Measurements from ENCODE around the gene ETV1. TPM values are rescaled to one million over a fixed set of nuclear protein-coding genes. Genes with fewer than 3 reads are reported as not detected.

The ETV1 gene
- 9.0 and 11.9 TPM in 2 replicates for total RNA-seq (2014; rRNA removed; shearing (Covaris generic))

GRCh38 chr7:13989126-13989948 is at the start of gene ETV1:
TSS of gene ETV1 (minus strand) at chr7:13989666. CDS start at chr7:13989052, 614 bp downstream.
- peak; percentile 77 for DNase-seq (ENCODE audit: low read depth)

DNA sequence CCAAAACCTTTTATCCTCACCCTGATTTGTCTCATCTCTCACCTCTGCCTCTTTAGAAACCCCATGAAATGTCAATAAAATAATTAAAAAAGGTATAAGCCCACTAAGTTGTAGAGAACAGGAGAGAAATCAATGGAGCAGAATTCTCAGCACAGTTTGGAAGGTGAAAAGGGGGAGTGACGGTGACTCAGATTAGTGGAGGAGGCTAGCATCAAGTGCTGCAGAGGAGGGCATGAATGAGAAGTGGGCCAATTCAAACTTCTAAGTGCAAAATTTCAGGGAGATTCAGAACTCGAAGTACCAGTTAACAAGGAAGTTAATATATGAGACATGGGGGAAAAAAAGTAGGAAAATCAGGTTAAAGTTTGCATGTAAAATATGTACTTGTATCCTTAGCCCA is 34.9 kb upstream of the ETV1 start:
- no peak for DNase-seq (ENCODE audit: low read depth)

GRCh38 chr7:14023838-14024237 is 34.4 kb upstream of the ETV1 start:
- no peak for DNase-seq (ENCODE audit: low read depth)

DNA sequence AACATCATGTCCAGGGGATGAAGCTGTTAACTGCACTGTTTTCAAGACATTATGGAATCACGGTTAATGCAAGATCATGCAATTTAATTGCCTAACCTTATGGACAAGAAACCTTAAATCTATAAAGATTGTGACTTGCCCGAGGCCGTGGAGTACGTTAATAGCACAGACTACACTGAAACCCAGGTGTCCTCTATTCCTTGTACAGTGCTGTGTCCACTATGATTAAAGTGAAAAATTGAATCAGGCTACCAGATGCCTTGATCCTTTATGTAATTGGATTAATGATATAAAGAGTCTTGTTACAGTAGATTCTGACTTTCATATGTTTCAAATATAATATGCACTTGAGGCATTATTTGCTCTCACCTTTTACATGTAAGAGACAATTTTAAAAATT is 33.9 kb upstream of the ETV1 start:
- DNase-seq (ENCODE audit: low read depth): no peak

DNA sequence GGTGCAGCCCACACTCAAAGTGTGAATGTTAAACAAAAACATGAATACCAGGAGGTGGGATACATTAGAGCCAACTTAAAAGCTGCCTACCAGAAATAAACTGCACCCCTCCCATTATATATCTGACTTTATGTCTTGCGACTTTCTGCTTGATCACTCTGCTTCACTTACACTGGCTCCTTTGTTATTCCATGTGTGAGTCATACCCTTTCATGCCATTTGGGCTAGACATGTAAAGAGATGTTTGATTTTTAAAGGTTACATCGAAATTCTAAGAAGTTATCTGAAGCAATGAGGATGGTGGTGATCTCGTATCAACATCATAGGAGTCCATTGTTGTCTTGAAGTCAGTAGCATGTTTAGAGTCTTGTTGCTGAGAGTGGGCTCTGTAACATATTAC is 31.6 kb upstream of the ETV1 start:
- DNase-seq (ENCODE audit: low read depth): peak; percentile 42

GRCh38 chr7:14020339-14020900 is 31.0 kb upstream of the ETV1 start:
- no peak for DNase-seq (ENCODE audit: low read depth)

DNA sequence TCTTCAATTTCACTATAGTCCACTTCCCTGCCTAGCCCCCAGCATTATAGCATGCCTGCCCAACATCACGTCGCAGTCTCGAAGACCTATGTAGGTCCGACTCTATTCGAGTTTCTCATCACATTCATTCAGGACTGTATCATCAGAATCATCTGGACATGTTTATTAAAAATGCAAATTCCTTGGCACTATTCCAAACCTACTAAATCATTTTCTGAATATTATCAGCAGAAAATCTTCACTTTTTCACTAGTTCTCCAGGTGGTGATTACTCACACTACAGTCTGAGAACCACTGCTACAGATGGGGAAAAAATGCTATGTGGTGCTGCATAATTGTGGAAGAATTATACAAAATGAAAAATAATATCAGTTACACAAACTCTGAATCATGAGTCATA is 29.3 kb upstream of the ETV1 start:
- no peak for DNase-seq (ENCODE audit: low read depth)

DNA sequence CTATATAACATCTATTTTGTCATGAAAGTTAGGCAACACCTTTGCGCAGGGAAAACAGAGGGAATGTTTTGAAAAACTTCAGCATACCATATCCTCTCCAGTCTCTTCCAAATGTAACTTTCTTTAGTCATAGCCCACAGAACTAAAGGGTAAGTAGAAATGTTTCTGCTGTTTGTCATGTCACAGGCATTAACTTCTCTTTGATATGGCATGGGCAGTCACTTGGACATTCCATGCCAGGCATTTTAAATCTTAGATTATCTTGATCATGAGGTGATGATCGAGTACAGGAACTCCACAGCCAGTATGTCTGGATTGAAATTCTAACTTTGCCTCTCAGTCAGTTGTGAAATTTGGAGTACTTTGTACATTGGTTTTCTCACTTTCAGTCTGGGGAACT is 27.5 kb upstream of the ETV1 start:
- DNase-seq (ENCODE audit: low read depth): peak; percentile 39

DNA sequence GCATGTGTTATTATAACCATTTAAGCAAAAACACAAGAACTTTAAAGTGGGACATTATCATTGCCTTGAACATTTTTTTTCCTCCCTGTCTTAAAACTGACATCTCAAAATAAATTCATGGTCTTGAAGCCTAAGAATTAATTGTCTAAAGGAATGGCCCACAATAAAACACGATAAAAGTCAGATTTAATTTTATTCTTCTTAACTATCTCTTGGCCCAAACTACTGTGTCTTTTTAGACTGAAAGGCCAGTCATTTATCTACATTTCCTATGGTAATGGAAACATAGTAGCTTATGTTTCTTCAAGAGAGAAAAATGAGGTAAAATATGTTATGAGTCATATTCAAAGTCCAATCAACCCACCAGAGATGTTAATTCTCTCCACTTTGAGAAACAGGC is 24.4 kb upstream of the ETV1 start:
- no peak for DNase-seq (ENCODE audit: low read depth)

GRCh38 chr7:14009453-14010418 is 20.3 kb upstream of the ETV1 start:
- no peak for DNase-seq (ENCODE audit: low read depth)

GRCh38 chr7:14001139-14001538 is 11.7 kb upstream of the ETV1 start:
- no peak for DNase-seq (ENCODE audit: low read depth)

GRCh38 chr7:14000247-14000646 is 10.8 kb upstream of the ETV1 start:
- no peak for DNase-seq (ENCODE audit: low read depth)

DNA sequence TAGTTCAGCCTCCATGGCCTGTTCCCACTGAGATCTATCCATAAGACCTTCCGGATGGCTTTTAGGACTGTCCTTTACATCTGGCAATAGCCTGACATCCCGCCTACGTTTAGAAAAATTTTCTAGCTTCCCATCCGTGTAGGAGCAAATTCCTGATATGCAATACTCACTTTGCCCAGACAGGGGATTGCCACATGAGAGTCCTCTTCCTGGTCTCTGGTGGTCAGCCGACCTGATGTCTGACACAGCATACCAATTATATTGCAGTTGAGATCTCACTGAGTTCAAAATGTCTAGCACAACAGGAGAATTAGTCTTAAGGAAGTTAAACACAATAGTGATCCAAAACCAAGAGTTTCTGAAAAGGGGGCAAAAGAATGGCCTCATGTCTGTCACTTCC is 9.4 kb upstream of the ETV1 start:
- no peak for DNase-seq (ENCODE audit: low read depth)

GRCh38 chr7:13992596-13992964 is 3.1 kb upstream of the ETV1 start:
- DNase-seq (ENCODE audit: low read depth): no peak

DNA sequence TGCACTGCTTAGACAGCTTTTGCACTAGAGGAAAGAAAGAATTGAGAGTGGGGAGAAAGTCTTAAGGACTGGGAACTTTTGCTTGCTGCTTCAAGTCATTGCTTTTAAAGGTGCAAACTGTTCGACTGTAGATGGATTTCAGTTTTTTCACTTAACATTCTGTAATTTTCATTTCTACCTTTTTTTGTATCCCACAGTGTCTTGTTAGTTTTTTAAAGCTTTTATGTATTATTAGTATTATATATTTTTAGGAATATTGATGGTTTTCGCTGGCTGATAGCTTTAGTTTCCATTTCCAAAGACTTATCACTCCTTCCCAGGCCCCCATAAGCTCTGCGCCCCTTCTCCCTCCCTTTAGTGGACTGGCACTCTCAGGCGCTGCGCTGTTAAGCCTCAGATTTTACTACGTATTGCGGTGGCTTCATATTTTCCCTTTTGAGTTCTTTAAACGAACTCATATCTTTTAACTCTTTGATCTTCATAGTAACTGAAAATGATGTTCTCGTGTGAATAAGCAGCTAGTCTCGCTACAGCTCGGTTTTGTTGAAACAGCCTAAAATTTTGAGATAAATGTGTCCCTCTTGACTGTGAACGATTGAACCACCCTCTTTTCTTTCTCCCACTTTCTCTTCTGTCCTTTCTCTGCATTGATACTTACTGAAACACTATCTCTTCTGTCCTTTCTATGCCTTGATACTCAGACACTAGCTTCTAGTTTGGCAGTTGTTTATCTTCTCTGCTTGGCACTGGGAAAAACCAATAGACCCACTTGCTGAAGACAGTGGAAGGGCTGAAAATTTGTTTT is 2.5 kb upstream of the ETV1 start:
- peak; percentile 23 for DNase-seq (ENCODE audit: low read depth)

GRCh38 chr7:13990984-13991790 is 1.7 kb upstream of the ETV1 start:
- DNase-seq (ENCODE audit: low read depth): peak; percentile 99

DNA sequence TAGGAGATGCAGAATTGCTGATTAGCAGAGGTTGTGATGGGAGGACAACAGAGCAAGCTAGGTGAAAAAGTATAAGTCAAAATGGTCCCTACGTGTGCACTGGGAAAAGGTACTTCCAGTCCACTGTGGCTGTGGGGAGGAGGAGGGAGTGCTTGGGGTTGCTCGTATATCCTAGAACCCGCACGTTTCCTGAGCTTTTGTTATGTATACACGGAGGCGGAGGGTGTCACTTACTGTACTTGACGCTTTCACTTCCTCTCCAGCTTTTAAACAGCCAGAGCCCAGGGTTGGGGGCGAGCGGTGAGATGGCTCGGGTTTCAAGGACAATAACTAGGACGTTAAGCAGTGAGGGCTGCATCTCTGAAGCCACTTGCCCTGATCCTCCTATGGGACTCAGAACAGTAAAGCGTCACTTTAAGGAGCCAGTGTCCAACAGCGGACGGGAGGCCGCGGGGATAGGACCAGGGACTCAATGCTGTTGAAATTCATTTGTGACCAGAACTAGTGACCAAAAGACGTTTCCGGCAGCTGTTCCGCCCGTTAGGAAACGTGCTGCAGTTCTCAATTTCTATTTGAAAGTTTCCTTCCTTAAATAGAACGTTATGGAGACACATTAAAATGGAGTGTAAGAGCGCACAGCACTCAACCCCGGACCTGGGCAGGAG is 985 bp upstream of the ETV1 start:
- DNase-seq (ENCODE audit: low read depth): peak; percentile 83

GRCh38 chr7:13989949-13990305 is 461 bp upstream of the ETV1 start:
- DNase-seq (ENCODE audit: low read depth): no peak

DNA sequence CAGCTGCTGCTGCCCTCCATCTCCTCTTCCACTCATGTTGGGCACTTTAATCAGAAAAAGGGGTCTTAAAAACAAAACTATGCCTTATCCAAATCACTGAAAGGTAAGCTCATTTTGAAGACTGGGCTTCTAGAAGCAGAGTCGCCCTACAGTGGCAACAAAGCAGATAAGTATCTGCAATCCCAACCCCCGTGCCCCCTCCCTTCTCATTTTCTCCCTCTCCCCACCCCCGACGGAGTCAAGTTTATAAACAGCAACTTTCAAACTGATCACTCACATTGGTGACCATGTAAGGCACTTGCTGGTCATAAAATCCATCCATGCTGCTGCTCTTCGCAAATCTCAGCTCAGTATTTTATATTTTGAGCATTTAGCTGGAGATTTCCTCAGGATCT is 738 bp downstream of the ETV1 start:
- DNase-seq (ENCODE audit: low read depth): peak; percentile 49

- peak; percentile 42 for DNase-seq (ENCODE audit: low read depth)
These were observed 1.4 kb downstream of the ETV1 start for GRCh38 chr7:13988065-13988464.
